ENCODE data around the gene SMARCD3. TPM values are rescaled to one million over a fixed set of nuclear protein-coding genes. Genes with fewer than 3 reads are reported as not detected.

The SMARCD3 gene
- total RNA-seq, 4 donors from 2014 or later = 4.8 to 19.8 (median 13.5) TPM

- no peak for DNase-seq (ENCODE audit: low spot score in 2 of 2)
- 77 to 80% methylated on average over 7 to 8 of the region's 8 CpGs for WGBS, 2 donors
- TF ChIP-seq CTCF (IDR thresholded peaks at IDR 0.05) (no peak), POLR2A (IDR thresholded peaks at IDR 0.05) (no peak)
- intact Hi-C loops (cut with DNase I; ENCODE audit: low total_unique reads) = no loop called here
- no peak overlapping the region for H3K4me3 ChIP-seq (ENCODE audit: low read depth, poor library complexity, severe bottlenecking)
These were observed 12.4 kb upstream of the SMARCD3 start for GRCh38 chr7:151260883-151261282.

- no peak for TF ChIP-seq POLR2A (IDR thresholded peaks at IDR 0.05)
- no peak for TF ChIP-seq CTCF (IDR thresholded peaks at IDR 0.05)
- intact Hi-C loops (cut with DNase I; ENCODE audit: low total_unique reads) = no loop called here
- no peak for DNase-seq (ENCODE audit: low spot score in 2 of 2)
- H3K4me3 ChIP-seq (ENCODE audit: low read depth, poor library complexity, severe bottlenecking) = no peak overlapping the region
- 91 to 93% methylated on average over 11 of the region's 11 CpGs for WGBS, 2 donors
These were observed 12.0 kb upstream of the SMARCD3 start for GRCh38 chr7:151260471-151260870.

GRCh38 chr7:151257990-151258389, 9.5 kb upstream of the SMARCD3 start:
- intact Hi-C loops (cut with DNase I; ENCODE audit: low total_unique reads) = no loop called here
- DNase-seq (ENCODE audit: low spot score in 2 of 2) = no peak
- TF ChIP-seq CTCF (IDR thresholded peaks at IDR 0.05) (no peak), POLR2A (IDR thresholded peaks at IDR 0.05) (no peak)
- H3K4me3 ChIP-seq (ENCODE audit: low read depth, poor library complexity, severe bottlenecking) = no peak overlapping the region
- 98% methylated on average over 7 of the region's 7 CpGs for WGBS, 2 donors

GRCh38 chr7:151256410-151257045, 8.0 kb upstream of the SMARCD3 start:
- no peak for DNase-seq (ENCODE audit: low spot score in 2 of 2)
- TF ChIP-seq POLR2A (IDR thresholded peaks at IDR 0.05) (no peak), CTCF (IDR thresholded peaks at IDR 0.05) (no peak)
- no peak overlapping the region for H3K4me3 ChIP-seq (ENCODE audit: low read depth, poor library complexity, severe bottlenecking)
- 50 to 55% methylated on average over 16 of the region's 16 CpGs for WGBS, 2 donors
- intact Hi-C loops (cut with DNase I; ENCODE audit: low total_unique reads) = no loop called here

GRCh38 chr7:151255390-151255789, 6.9 kb upstream of the SMARCD3 start:
- DNase-seq (ENCODE audit: low spot score in 2 of 2) = no peak
- 67 to 88% methylated on average over 7 of the region's 7 CpGs for WGBS, 2 donors
- TF ChIP-seq CTCF (IDR thresholded peaks at IDR 0.05) (no peak), POLR2A (IDR thresholded peaks at IDR 0.05) (no peak)
- intact Hi-C loops (cut with DNase I; ENCODE audit: low total_unique reads) = no loop called here
- no peak overlapping the region for H3K4me3 ChIP-seq (ENCODE audit: low read depth, poor library complexity, severe bottlenecking)

GRCh38 chr7:151254851-151255250, 6.4 kb upstream of the SMARCD3 start:
- H3K4me3 ChIP-seq (ENCODE audit: low read depth, poor library complexity, severe bottlenecking) = no peak overlapping the region
- intact Hi-C loops (cut with DNase I; ENCODE audit: low total_unique reads) = no loop called here
- 84 to 88% methylated on average over 11 of the region's 11 CpGs for WGBS, 2 donors
- TF ChIP-seq POLR2A (IDR thresholded peaks at IDR 0.05) = no peak
- no peak for DNase-seq (ENCODE audit: low spot score in 2 of 2)

All from lower leg skin (tissue), 4 donors.